Stomach (tissue), 9 donors: ENCODE data around the gene MYH6. TPM values are rescaled to one million over a fixed set of nuclear protein-coding genes. Genes with fewer than 3 reads are reported as not detected.
A peak's percentile ranks its signal among the peaks of the same experiment; 100 is the strongest.

Source experiments
- DNase-seq, 2 donors: peaks; one replicate each; pipeline versions ENCODE4 v3.0.0 to v3.0.0-alpha.2; 2013 to 2019
- H3K27ac ChIP-seq, 5 donors: fragments of 200-600 bp in 4 of 5; sonication (generic) in 4 of 5; one replicate each; pipeline ENCODE4 v1.5.1; 2013 to 2019; ENCODE audit warnings: mild to moderate bottlenecking in 1 of 5, moderate library complexity in 1 of 5
- H3K27me3 ChIP-seq, 3 donors: fragments of 200-600 bp; sonication (generic); one replicate each; pipeline ENCODE4 v1.5.1; 2017 to 2019; ENCODE audit warnings: mixed run types in 1 of 3
- H3K36me3 ChIP-seq, 4 donors: fragments of 200-600 bp; sonication (generic); 1 replicate in 3 of 4; 2 replicates in 1 of 4; pipeline ENCODE4 v1.5.1; 2016 to 2019
- H3K4me1 ChIP-seq, 4 donors: fragments of 200-600 bp; sonication (generic); one replicate each; pipeline ENCODE4 v1.5.1; 2016 to 2019
- H3K4me3 ChIP-seq, 4 donors: fragments of 200-600 bp; sonication (generic) in 3 of 4; one replicate each; pipeline ENCODE4 v1.5.1; 2016 to 2019; ENCODE audit warnings: mild to moderate bottlenecking in 1 of 4
- H3K9me3 ChIP-seq, 4 donors: fragments of 200-600 bp; sonication (generic); one replicate each; pipeline ENCODE4 v1.5.1; 2016 to 2019
- CTCF ChIP-seq, 7 experiments: fragments of 450-650 bp in 4 of 7; fragments of 200-600 bp in 3 of 7; sonication (generic) in 3 of 7; IDR thresholded peaks; one replicate each; pipeline ENCODE4 v1.5.1; 2016 to 2019; ENCODE audit warnings: antibody characterized with exemption in 7 of 7, control low read depth in 2 of 7, mild to moderate bottlenecking in 1 of 7
- EP300 ChIP-seq: sonication (generic); formaldehyde crosslinking; IDR thresholded peaks from one replicate; pipeline ENCODE4 v1.6.1; 2017; ENCODE audit warnings: antibody characterized with exemption
- POLR2A ChIP-seq, 4 donors: fragments of 450-650 bp; IDR thresholded peaks; one replicate each; pipeline ENCODE4 v1.6.1; 2016; ENCODE audit warnings: antibody characterized with exemption in 4 of 4, control low read depth in 2 of 4, mild to moderate bottlenecking in 1 of 4, moderate library complexity in 1 of 4
- POLR2AphosphoS5 ChIP-seq, 3 donors: sonication (generic); formaldehyde crosslinking; IDR thresholded peaks; one replicate each; pipeline ENCODE4 v1.6.1; 2016; ENCODE audit warnings: antibody characterized with exemption in 3 of 3
- WGBS, 5 donors: extraction: QIAGEN DNeasy Blood & Tissue Kit in 3 of 5; methylation state at CpG; one replicate each; pipeline versions ENCODE4 v1.1.5 to v1.1.7; 2013 to 2018; 5-methylcytosine and 5-hydroxymethylcytosine counted together
- intact Hi-C: fragments of 100-400 bp; cut with DNase I; formaldehyde crosslinking; loops from one replicate; pipeline ENCODE4 v1.15.1; 2023; ENCODE audit warnings: low total_unique reads
- polyA plus RNA-seq, 3 donors: library from polyadenylated mRNA; stranded (reverse); fragments of 200-250 nt; gene quantifications; one replicate each; pipeline ENCODE4 v1.2.3, GENCODE V29; 2013
- total RNA-seq, 5 donors: library from RNA; depleted of rRNA; stranded (reverse); fragments of >200 nt; gene quantifications; one replicate each; pipeline versions ENCODE4 v1.1.0 to v1.2.3, GENCODE V29; 2014 to 2016
- donor health status: healthy with polysubstance abuse.
- donor health status: Bipolar disorder and iron deficiency.
- donor health status: healthy.

Gene MYH6
- total and polyA plus RNA-seq, 8 donors = 0.37 to 3.2 (median 0.97) TPM; not detected in 4

DNA sequence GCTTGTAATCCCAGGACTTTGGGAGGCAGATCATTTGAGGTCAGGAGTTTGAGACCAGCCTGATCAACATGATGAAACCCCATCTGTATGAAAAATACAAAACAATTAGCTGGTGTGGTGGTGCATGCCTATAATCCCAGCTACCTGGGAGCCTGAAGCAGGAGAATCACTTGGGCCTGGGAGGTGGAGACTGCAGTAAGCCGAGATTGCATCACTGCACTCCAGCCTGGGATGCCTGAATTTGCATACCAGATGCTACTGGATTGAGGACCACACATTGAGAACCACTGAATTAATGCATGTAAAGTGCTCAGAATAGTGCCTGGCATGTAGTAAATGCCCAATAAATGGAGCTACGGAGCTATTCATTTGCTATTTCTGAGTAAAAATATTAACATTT, 42.3 kb upstream of the MYH6 start:
- peaks cover 0 to 14% (median 3%) of the 10 kb centered on the region in 4 donors for H3K4me1 ChIP-seq
- 62 to 88% (median 82%) methylated on average over 2 of the region's 2 CpGs for WGBS, 5 donors
- H3K36me3 ChIP-seq = no peaks in the 10 kb centered on the region
- peaks cover 0 to 4% (median 0%) of the 10 kb centered on the region in 4 donors for H3K9me3 ChIP-seq
- peaks cover 0 to 7% (median 0%) of the 10 kb centered on the region in 3 donors for H3K27me3 ChIP-seq
- no peak for DNase-seq
- H3K4me3 ChIP-seq = no peak overlapping the region
- no peak for TF ChIP-seq EP300
- TF ChIP-seq CTCF (IDR thresholded peaks at IDR 0.05) = no peak
- no peak for TF ChIP-seq POLR2A (IDR thresholded peaks at IDR 0.05)
- no peak for TF ChIP-seq POLR2AphosphoS5 (IDR thresholded peaks at IDR 0.05)
- H3K27ac ChIP-seq = no peak overlapping the region
- intact Hi-C loops = no loop called here

- no peak for DNase-seq
- no peak overlapping the region for H3K27ac ChIP-seq
- H3K36me3 ChIP-seq = no peaks in the 10 kb centered on the region
- 60 to 81% (median 71%) methylated on average over 1 of the region's 1 CpG for WGBS, 5 donors
- H3K4me3 ChIP-seq = no peak overlapping the region
- H3K27me3 ChIP-seq = peaks cover 0 to 4% (median 0%) of the 10 kb centered on the region in 3 donors
- peaks cover 0 to 14% (median 3%) of the 10 kb centered on the region in 4 donors for H3K4me1 ChIP-seq
- peaks cover 0 to 4% (median 0%) of the 10 kb centered on the region in 4 donors for H3K9me3 ChIP-seq
- TF ChIP-seq EP300 = no peak
- TF ChIP-seq POLR2A (IDR thresholded peaks at IDR 0.05) = no peak
- no peak for TF ChIP-seq CTCF (IDR thresholded peaks at IDR 0.05)
- no peak for TF ChIP-seq POLR2AphosphoS5 (IDR thresholded peaks at IDR 0.05)
- intact Hi-C loops = no loop called here
Observed at GRCh38 chr14:23449314-23449713, 41.2 kb upstream of the MYH6 start.

DNA sequence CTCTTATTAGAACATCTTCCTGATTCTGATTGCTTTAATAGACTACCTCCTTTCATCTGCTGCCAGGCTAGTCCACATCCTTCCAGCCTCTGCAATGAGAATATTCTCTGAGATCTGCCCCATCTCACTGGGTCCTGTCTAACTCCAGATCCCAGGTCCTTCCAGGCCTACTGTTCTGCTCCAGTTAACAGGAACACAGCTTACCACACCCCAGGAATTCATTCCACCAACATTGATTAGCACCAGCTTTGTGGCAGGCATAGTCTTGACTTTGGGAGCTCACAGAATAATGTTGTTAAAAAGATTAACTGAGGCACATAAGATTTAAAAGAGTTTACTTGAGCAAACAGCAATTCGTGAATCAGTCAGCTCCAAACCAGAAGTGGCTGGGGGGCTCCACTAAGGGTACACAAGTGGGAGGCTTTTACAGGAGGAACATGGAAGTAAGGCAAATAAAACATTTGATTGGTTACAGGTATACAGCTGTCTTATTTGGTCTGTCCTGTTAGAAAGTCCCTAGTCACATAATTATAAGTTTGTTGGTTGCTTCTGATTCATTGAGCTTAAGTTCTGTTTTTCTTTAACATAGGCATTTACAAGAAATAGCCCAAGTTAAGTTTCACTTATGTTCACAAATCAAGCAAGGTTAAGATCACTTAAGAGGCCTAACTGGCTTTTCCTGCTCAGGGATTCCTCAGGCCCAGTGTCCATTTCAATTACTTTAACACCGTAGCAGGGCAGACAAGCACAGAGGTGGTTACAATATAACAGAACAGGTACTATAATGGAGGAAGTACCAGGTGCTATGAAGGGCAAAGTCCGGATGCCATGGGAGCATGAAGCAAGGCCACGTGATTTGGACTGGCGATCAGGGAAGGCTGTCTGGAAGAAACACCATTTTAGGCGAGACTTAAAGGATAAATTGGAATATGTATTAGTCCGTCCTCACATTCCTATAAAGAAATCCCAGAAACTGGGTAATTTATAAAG, 39.6 kb upstream of the MYH6 start:
- intact Hi-C loops = no loop called here

DNA sequence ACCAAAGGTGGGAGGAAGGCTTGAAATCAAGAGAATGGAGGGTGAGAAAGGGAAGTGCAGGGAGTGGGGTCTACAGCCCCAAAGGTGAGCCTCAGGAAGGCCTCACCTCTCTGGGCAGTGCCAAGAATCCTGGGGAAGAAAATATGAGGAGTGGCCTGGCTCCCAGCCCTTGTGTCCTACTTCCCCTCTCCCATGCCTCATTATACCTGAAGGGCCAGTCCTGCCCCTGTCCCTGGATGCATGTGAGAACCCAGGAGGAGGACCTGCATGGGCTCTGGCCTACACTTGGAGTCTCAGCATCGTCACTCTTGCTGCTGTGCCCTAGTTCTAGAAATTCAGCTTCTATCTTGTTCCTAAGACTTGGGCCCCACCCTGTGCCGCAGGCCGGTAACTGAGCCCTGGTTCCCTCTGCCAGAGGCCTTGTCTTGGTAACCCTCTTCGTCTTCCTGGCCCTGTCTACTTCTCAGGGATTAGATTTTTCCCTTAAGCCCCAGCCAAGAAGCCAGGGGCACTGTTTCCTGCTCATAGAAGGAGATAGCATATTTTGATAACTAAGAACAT, 38.3 kb upstream of the MYH6 start:
- no peaks in the 10 kb centered on the region for H3K27me3 ChIP-seq
- no peaks in the 10 kb centered on the region for H3K9me3 ChIP-seq
- no peaks in the 10 kb centered on the region for H3K36me3 ChIP-seq
- DNase-seq = peak in 1 of 2 donors; percentile 44
- 21 to 47% (median 43%) methylated on average over 4 of the region's 4 CpGs for WGBS, 5 donors
- TF ChIP-seq EP300 (no peak), CTCF (IDR thresholded peaks at IDR 0.05) (no peak), POLR2AphosphoS5 (IDR thresholded peaks at IDR 0.05) (no peak), POLR2A (IDR thresholded peaks at IDR 0.05) (no peak)
- peak overlapping the region in 1 of 5 donors; percentile 19 for H3K27ac ChIP-seq
- intact Hi-C loops = no loop called here
- H3K4me1 ChIP-seq = peaks cover 0 to 14% (median 3%) of the 10 kb centered on the region in 4 donors
- no peak overlapping the region for H3K4me3 ChIP-seq

More for the DNA sequence above, 39.6 kb upstream of the MYH6 start:
- Histone ChIP-seq H3K4me3 (no peak overlapping the region), H3K9me3 (peaks cover 0 to 4% (median 0%) of the 10 kb centered on the region in 4 donors), H3K4me1 (peaks cover 0 to 14% (median 3%) of the 10 kb centered on the region in 4 donors), H3K36me3 (no peaks in the 10 kb centered on the region), H3K27ac (peak overlapping the region in 2 of 5 donors; percentile 33 to 38), H3K27me3 (peaks cover 0 to 4% (median 0%) of the 10 kb centered on the region in 3 donors)
- TF ChIP-seq POLR2AphosphoS5 (IDR thresholded peaks at IDR 0.05) (peak in 1 of 3 donors; percentile 23), EP300 (no peak)
- WGBS, 5 donors = 46 to 67% (median 57%) methylated on average over 7 of the region's 7 CpGs
- DNase-seq = peak; percentile 43 to 76
